GM23248 (cell line): ENCODE results near the gene HOPX.
"Not testable (repeated sequence)": the region's sequence is repeated elsewhere in the genome, so short reads cannot be mapped to it uniquely, and the experiment has no call there.

Experiments
- EZH2 ChIP-seq: fragments of 200-600 bp; sonication (generic); IDR thresholded peaks from 2 replicates; pipeline ENCODE4 v1.6.1; 2018; ENCODE audit warnings: antibody characterized with exemption, mild to moderate bottlenecking; ENCODE audit not compliant: insufficient read depth, poor library complexity, severe bottlenecking
- EZH2phosphoT487 ChIP-seq: fragments of 200-600 bp; sonication (generic); IDR thresholded peaks from 2 replicates; pipeline ENCODE4 v1.6.1; 2018; ENCODE audit warnings: antibody characterized with exemption, moderate library complexity, mild to moderate bottlenecking, low read depth; ENCODE audit not compliant: insufficient read depth

- not testable (repeated sequence) for TF ChIP-seq EZH2, EZH2phosphoT487
Observed at GRCh38 chr4:56667396-56667795, 13.7 kb downstream of the HOPX start.
